Erythroblast (primary cell): ENCODE results near the gene TMEM272.

Source experiments
- DNase-seq, 2 experiments: peaks; one replicate each; lab custom pipeline; 2025; lab: John Stamatoyannopoulos, UW
- GATA1 ChIP-seq: IDR thresholded peaks from 2 replicates; pipeline ENCODE4 v1.6.1; 2011; ENCODE audit warnings: low read depth, mild to moderate bottlenecking, control low read depth, low read length, moderate library complexity
- POLR2A ChIP-seq: IDR thresholded peaks from 2 replicates; pipeline ENCODE4 v1.6.1; 2011; ENCODE audit warnings: mild to moderate bottlenecking, low read length

The TMEM272 gene, protein sequence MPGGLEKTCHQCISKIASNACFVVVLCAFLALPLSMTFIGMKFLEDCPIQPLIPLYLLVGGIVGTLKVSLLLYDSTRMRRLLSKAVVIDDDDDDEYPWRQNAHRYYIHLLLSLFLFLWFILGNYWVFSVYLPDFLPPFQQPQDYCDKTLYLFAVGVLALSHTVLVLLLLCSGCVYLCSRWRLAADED

DNA sequence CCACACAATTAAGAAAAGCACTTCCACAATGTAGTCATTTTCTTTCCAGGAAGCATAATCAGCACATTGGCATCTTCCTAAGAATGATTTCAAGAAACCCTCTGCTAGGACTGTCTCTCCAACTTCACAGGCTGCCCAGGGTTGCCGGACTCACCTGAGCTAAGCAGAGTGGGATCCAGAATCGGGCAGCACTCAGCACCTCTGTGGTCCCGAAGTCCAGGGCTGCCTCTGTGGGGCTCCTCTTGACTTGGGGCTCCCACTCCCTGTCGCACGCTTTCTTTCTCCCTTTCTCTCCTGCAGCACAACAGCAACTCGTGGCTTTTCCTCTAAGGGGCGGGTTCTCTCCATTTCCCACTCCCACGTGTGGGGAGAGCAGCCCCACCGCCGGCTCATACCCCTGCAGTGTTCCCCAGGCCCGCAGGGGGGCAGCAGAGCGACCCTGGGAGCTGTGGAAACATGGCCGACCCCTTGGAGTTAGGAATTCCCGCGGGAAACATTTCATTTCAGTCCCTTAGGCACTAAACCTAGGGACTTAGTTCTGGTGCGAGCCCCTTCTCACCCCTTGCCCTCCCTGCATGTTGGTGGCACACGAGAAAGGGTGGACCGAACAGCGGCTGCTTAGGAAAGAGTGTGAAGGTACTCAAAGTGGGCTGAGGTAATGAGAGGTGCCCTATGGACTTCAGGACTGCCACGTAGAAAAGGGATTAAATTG, at the start of gene TMEM272:
TSS of gene TMEM272 (minus strand) at position 316 of the 712 bp plus-strand sequence. CDS start 6,647 bp downstream, outside the sequence.
- TF ChIP-seq POLR2A (no peak), GATA1 (no peak)
- peak; percentile 24 to 50 for DNase-seq

DNA sequence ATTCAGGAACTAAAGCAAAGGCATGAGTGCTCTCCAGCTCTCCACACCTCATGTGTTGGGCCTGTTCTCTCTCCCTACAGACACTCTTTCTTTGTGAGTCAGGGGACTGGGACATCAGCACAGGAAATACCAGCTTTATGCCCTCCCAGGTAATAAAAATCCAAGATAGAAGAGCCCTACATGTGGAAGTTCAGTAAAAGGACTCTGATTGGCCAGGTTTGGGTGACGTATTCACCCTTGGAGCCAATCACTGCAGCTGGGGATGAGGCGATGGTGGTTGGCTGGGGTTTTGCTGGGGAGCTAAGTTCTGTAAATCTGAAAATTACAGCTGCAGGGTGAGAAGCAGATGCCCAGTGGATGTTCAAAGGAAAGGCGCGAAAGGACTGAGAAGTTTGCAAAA, 49.3 kb upstream of the TMEM272 start:
- no peak for TF ChIP-seq GATA1
- TF ChIP-seq POLR2A = no peak
- DNase-seq = no peak

DNA sequence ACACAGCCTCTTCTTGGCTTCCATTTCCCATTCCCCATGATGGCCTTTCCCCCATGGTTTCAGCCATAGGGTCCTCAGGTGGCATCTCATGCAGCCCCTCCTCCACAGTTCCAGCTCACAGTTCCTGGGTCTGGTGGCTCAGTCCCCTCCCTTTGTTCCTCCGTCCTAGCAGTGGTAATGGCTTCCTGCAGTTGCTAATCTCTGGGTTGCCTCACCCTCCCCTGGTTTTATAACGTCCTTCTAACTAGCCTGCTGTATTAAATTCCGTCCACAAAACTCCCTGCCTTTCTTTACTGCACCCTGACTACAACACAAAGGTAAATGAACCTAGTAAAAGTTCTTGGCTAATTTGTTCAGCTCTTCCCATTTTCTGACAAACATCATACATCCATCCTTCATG, 47.7 kb upstream of the TMEM272 start:
- no peak for DNase-seq
- TF ChIP-seq POLR2A (no peak), GATA1 (no peak)

DNA sequence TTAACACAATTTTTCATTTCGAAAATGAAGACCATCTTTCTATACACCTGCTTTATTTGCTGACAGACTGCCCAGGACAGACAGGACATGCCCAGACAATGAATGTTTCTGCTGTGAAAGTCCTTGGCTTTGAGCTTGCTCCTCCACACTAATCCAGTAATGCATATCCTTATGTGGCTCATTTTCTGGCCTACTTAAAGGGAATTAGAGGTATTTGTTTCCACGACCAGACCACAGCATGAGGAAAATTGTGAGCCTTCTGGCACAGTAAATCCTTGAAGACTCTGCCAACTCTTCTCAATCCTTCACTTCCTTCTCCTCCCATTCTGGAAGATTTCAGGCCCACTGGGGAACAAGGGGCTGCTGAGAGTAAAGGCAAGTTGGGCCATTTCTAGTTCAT, 42.5 kb upstream of the TMEM272 start:
- TF ChIP-seq GATA1 (no peak), POLR2A (no peak)
- DNase-seq = no peak

DNA sequence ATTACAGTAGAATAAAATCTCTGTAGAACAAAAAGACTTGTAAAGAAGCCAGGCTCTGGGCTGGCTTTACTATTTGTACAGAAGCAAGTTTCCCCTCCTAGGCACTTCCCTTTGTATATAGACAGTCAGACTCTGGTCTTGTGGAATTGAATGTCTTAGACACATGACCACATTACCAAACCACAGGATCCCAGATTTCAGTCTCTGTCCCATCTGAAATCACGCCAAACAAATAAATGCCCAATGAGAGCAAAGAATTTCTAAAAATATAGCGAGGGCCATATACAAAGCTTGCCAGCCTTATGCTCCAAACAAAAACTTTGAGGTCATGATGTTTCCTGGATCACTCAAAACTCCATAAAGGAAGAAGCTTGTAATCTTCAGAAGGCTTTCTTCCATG, 40.7 kb upstream of the TMEM272 start:
- TF ChIP-seq POLR2A = no peak
- TF ChIP-seq GATA1 = no peak

DNA sequence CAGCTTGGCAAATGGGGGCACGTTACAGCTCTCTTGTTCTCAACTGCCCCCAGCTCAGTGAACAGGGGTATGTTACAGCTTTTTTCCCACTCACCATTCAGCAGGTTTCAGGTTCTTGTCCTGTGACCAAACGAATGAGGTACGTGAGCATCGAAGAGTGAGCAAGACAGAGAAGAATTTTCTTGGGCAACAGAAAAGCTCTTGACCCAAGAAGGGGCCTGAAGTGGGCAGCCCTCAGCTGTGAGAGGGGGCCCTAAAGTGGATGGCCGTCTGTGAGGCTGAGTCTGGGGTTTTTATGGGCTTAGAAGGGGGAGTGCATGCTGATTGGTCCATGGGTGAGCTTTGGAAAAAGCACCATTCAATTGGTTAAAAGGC, 38.2 kb upstream of the TMEM272 start:
- no peak for DNase-seq

More for the DNA sequence above, 40.7 kb upstream of the TMEM272 start:
- DNase-seq = no peak

DNA sequence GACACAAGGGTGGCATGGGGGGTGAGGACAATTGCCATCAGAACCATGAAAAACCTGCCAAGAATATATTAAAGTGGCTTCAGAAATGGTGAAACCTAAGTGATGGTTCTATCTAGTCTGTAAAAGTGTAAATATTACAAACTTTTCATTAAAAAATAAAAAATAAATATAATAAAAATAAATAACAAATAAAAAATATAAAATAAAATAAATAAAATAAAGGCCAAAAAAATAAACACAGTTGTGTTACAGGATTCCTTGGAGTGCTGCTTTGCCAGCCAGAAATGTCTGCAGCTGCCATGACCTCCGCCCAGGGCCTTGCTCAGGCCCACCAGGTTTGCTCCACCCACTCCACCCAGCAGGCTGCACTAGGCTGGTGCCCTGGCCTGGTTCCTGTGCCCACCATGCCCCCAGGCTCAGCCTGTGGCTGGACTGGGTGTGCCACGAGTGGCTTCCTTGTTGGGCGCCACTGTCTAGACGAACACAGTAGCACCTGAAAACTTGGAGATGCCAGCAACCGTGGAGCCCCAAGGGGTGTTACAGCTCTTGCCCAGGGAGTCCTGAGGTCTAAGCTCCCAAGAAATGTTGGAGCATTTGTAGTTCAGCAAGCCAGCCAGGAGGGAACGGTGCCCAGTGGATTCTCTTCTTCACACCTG, 37.7 kb upstream of the TMEM272 start:
- TF ChIP-seq GATA1 = no peak
- TF ChIP-seq POLR2A = no peak
- no peak for DNase-seq

More for the DNA sequence above, 38.2 kb upstream of the TMEM272 start:
- TF ChIP-seq POLR2A (no peak), GATA1 (no peak)

DNA sequence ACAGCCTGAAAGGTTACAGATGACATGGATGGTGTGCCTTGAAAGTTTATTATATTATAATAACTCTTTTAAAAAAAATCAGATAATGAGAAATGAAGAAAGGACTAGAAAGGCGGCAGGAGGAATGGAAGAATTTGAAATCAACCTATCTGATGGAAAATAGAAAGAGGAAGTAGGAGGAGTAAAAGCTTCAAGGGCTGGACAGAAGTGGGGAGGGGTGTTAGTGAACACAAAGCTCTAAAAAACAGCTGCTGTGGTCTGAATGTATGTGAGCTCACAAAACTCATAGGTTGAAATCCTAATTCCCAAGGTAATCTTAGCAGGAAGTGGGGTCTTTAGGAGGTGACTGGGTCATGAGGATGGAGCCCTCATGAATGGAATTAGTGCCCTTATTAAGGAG, 36.3 kb upstream of the TMEM272 start:
- no peak for TF ChIP-seq GATA1
- TF ChIP-seq POLR2A = no peak
- no peak for DNase-seq

DNA sequence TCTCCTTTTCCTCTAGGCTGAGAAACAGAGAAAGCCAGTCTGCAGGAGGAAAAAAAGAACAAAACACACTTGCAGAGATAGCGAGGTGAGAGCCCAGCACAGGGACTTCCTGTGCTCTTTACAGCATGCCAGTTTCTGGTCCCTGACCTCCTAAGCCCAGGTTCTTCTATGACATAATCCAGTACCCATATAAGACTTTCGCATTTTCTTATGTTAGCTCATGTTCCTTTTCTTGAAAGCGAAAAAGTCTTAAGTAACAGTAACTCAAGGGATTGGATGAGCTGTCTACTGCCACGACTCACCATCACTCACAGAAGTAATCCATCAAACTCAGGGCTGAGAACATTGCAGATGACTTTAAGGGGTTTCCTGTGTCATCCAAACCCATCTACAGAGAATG, 34.2 kb upstream of the TMEM272 start:
- no peak for DNase-seq

DNA sequence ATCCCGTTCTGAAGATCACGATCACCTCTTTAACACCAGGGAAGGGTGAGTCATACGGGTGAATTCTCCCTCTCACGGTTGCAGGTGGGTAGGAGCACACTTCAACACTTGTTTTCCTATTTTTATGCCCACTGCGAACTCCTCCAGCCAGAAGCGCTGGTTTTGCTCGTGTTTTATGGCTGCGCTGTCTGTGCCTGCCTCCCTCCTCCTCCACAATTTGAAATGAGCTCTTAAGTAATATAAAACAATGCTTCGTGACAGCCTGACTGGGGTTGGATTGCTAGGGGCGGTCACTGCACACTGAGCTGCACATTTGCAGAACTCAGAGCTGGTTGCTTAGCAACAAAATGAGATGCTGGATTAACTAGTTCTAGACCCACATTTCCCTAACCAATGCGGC, 29.7 kb upstream of the TMEM272 start:
- no peak for TF ChIP-seq GATA1
- no peak for TF ChIP-seq POLR2A
- DNase-seq = no peak

More for the DNA sequence above, 34.2 kb upstream of the TMEM272 start:
- TF ChIP-seq POLR2A (no peak), GATA1 (no peak)

DNA sequence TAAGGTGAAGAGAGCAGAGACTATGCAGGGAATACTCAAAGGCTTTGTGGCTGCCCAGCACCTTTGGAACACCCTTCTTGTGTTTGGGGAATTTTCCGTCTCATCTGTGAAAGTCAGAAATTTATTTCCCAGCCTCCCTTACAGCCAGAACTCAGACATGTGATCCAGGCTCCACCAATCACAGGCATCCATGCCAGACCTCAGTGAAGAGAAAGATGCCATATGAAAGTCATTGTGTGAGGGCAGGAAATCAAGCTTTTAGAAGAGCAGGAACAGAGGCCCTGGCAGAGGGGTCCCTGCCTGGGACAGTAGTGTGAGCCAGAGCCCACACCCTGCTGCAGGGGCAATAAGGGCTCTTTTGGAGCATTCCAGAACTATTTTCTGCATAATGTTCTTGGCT, 28.9 kb upstream of the TMEM272 start:
- DNase-seq = no peak
- TF ChIP-seq GATA1 = no peak
- no peak for TF ChIP-seq POLR2A

DNA sequence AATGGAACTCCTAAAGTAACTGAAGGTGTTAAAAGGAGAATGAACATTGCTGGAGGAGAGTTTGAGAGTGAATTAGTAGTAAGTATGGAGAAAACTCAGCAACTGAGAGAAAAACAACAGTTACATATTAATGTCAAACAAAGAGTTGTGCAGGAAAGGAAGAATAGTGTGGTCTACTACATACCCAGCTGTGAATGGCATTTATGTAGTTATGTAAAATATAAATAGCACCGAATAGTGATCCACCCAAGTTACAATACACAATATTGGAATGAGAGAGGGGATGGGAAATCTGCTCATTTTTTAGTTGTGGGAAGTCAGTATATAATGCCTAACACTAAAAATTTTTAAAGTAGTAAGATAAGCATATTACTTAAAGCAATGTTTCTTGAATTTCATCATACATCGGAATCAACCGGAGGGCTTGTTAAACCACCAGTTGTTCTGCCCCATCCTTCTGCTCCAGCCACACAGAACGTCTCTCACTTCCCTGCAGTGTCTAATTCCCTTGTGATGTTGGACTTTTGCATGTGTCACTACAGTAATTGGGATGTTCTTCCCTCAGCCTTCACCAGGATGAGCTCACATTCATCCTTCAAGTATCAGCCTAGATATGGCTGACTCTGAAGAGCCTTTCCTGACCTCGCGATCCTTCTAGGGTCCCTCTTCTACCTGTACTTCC, 28.3 kb upstream of the TMEM272 start:
- TF ChIP-seq POLR2A = no peak
- no peak for TF ChIP-seq GATA1
- DNase-seq = no peak

DNA sequence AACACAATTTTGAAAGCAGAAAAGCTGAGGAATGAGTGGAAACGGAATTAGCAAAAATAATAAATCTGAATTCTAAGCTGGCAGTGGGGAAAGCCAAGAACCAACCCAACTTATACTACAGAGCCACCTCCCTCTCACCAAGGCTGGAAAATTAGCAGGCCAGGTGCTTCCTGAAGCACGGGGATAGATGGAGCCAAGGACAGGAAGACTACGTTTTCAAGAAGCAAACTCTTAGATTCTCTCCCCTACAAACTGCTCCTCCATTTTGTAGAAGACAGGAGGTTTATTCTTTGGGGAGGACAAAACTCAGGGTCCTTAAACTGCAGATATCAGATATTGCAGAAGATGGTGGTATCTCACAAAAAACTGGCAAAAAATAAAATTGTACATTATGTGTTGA, 25.6 kb upstream of the TMEM272 start:
- TF ChIP-seq POLR2A (no peak), GATA1 (no peak)
- no peak for DNase-seq

DNA sequence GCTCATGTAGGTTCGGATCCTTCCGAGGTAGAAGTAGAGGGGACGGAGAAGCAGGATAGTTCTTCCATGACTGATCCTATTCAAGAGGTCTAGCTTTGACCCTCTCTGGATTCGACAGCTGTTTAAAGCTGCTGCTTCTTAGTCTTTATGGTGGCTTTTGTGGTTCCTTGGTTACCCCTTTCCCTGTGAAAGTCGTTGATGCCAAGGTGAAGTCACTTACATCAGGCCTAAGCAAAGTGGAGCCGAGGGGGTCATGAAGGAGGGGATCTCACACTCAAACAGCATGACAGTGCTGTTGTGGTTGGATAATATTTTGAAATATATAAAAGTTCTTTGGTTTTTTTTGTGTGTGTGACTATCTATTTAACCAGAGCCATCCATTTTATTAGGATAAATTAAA, 24.9 kb upstream of the TMEM272 start:
- TF ChIP-seq POLR2A (no peak), GATA1 (no peak)
- no peak for DNase-seq
